ENCODE measurements around the gene TNPO2.

DNA sequence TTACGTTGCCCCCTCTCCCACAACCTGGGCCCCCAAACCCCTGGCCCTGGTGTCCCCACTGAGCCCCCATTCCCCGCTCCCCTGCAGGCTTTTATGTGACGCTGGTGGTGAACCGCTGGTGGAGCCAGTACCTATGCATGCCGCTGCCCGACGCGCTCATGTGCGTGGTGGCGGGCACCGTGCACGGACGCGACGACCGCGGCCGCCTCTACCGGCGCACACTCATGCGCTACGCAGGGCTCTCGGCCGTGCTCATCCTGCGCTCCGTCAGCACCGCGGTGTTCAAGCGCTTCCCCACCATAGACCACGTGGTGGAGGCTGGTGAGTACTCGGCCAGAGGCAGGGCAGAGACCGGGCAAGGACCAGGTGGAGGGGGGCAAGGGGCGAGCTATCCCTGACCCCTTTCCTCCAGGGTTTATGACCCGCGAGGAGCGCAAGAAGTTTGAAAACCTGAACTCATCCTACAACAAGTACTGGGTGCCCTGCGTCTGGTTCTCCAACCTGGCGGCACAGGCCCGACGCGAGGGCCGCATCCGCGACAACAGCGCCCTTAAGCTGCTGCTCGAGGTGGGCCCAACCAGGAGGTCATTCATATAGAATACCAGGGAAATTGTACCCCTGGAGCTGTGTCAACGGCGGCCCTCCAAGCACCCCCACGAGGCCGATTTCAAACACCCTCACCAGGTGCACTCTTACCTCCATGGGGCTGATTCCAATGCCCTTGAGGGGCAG, 30.9 kb upstream of the TNPO2 start:
- TF ChIP-seq, protein P1, sequence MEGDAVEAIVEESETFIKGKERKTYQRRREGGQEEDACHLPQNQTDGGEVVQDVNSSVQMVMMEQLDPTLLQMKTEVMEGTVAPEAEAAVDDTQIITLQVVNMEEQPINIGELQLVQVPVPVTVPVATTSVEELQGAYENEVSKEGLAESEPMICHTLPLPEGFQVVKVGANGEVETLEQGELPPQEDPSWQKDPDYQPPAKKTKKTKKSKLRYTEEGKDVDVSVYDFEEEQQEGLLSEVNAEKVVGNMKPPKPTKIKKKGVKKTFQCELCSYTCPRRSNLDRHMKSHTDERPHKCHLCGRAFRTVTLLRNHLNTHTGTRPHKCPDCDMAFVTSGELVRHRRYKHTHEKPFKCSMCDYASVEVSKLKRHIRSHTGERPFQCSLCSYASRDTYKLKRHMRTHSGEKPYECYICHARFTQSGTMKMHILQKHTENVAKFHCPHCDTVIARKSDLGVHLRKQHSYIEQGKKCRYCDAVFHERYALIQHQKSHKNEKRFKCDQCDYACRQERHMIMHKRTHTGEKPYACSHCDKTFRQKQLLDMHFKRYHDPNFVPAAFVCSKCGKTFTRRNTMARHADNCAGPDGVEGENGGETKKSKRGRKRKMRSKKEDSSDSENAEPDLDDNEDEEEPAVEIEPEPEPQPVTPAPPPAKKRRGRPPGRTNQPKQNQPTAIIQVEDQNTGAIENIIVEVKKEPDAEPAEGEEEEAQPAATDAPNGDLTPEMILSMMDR (conservative IDR thresholded peaks at IDR 0.05; ENCODE audit: low read depth in 2 of 2) = no peak
- TF ChIP-seq EZH2 (IDR thresholded peaks at IDR 0.05; ENCODE audit: low read depth, unreplicated experiment) (no peak), ZNF331 (CRISPR knock-in tag; IDR thresholded peaks at IDR 0.05; ENCODE audit: low read depth) (no peak), POLR2AphosphoS5 (IDR thresholded peaks at IDR 0.05; ENCODE audit: low read depth) (no peak), EZH2phosphoT487 (IDR thresholded peaks at IDR 0.05; ENCODE audit: unreplicated experiment) (no peak)
- TF ChIP-seq, protein P2, sequence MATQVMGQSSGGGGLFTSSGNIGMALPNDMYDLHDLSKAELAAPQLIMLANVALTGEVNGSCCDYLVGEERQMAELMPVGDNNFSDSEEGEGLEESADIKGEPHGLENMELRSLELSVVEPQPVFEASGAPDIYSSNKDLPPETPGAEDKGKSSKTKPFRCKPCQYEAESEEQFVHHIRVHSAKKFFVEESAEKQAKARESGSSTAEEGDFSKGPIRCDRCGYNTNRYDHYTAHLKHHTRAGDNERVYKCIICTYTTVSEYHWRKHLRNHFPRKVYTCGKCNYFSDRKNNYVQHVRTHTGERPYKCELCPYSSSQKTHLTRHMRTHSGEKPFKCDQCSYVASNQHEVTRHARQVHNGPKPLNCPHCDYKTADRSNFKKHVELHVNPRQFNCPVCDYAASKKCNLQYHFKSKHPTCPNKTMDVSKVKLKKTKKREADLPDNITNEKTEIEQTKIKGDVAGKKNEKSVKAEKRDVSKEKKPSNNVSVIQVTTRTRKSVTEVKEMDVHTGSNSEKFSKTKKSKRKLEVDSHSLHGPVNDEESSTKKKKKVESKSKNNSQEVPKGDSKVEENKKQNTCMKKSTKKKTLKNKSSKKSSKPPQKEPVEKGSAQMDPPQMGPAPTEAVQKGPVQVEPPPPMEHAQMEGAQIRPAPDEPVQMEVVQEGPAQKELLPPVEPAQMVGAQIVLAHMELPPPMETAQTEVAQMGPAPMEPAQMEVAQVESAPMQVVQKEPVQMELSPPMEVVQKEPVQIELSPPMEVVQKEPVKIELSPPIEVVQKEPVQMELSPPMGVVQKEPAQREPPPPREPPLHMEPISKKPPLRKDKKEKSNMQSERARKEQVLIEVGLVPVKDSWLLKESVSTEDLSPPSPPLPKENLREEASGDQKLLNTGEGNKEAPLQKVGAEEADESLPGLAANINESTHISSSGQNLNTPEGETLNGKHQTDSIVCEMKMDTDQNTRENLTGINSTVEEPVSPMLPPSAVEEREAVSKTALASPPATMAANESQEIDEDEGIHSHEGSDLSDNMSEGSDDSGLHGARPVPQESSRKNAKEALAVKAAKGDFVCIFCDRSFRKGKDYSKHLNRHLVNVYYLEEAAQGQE (IDR thresholded peaks at IDR 0.05; ENCODE audit: unreplicated experiment) = no peak

All from GM23338 (cell line).